Stomach smooth muscle (tissue), 2 donors: ENCODE data around the gene ZDHHC17.
A peak's percentile ranks its signal among the peaks of the same experiment; 100 is the strongest.

Experiments used
- H3K27ac ChIP-seq: one replicate; pipeline ENCODE4 v1.7.0; 2013; ENCODE audit warnings: mild to moderate bottlenecking, low read length, inconsistent platforms
- H3K27me3 ChIP-seq, 2 donors: one replicate each; pipeline ENCODE4 v1.7.0; 2013; ENCODE audit warnings: low read length in 2 of 2; ENCODE audit not compliant: insufficient read depth in 2 of 2, control insufficient read depth in 1 of 2
- H3K36me3 ChIP-seq, 2 donors: one replicate each; pipeline ENCODE4 v1.7.0; 2013; ENCODE audit warnings: low read length in 2 of 2; ENCODE audit not compliant: control insufficient read depth in 2 of 2, insufficient read depth in 2 of 2
- H3K4me1 ChIP-seq: one replicate; pipeline ENCODE4 v1.7.0; 2013; ENCODE audit warnings: low read length; ENCODE audit not compliant: control insufficient read depth, insufficient read depth
- H3K4me3 ChIP-seq, 2 donors: one replicate each; pipeline ENCODE4 v1.7.0; 2013; ENCODE audit warnings: low read length in 2 of 2
- H3K9ac ChIP-seq, 2 donors: one replicate each; pipeline ENCODE4 v1.7.0; 2013; ENCODE audit warnings: low read length in 2 of 2, mild to moderate bottlenecking in 1 of 2
- H3K9me3 ChIP-seq, 2 donors: one replicate each; pipeline ENCODE4 v1.7.0; 2013; ENCODE audit warnings: low read length in 2 of 2; ENCODE audit not compliant: control insufficient read depth in 2 of 2
- donor health status: healthy.
- donor health status: Pancreatic carcinoma.

ZDHHC17 gene

GRCh38 chr12:76738824-76739579 is 24.9 kb upstream of the ZDHHC17 start:
- Histone ChIP-seq H3K27me3 (no peaks in the 10 kb centered on the region), H3K9me3 (no peaks in the 10 kb centered on the region), H3K27ac (no peak overlapping the region), H3K9ac (no peak overlapping the region), H3K36me3 (no peaks in the 10 kb centered on the region), H3K4me3 (no peak overlapping the region), H3K4me1 (no peaks in the 10 kb centered on the region)

GRCh38 chr12:76739896-76740295 is 24.0 kb upstream of the ZDHHC17 start:
- Histone ChIP-seq H3K36me3 (no peaks in the 10 kb centered on the region), H3K9ac (no peak overlapping the region), H3K9me3 (no peaks in the 10 kb centered on the region), H3K4me3 (no peak overlapping the region), H3K27me3 (no peaks in the 10 kb centered on the region), H3K27ac (no peak overlapping the region), H3K4me1 (no peaks in the 10 kb centered on the region)

GRCh38 chr12:76740501-76740900 is 23.4 kb upstream of the ZDHHC17 start:
- Histone ChIP-seq H3K27me3 (peaks cover 0 to 3% of the 10 kb centered on the region in 2 donors), H3K4me3 (no peak overlapping the region), H3K4me1 (no peaks in the 10 kb centered on the region)

GRCh38 chr12:76745343-76745742 is 18.6 kb upstream of the ZDHHC17 start:
- H3K27me3 ChIP-seq: peaks cover 0 to 3% of the 10 kb centered on the region in 2 donors
- no peaks in the 10 kb centered on the region for H3K9me3 ChIP-seq
- no peak overlapping the region for H3K27ac ChIP-seq
- H3K9ac ChIP-seq: no peak overlapping the region
- no peaks in the 10 kb centered on the region for H3K36me3 ChIP-seq
- no peaks in the 10 kb centered on the region for H3K4me1 ChIP-seq
- no peak overlapping the region for H3K4me3 ChIP-seq

More at GRCh38 chr12:76740501-76740900, 23.4 kb upstream of the ZDHHC17 start:
- H3K27ac ChIP-seq: no peak overlapping the region
- no peaks in the 10 kb centered on the region for H3K9me3 ChIP-seq
- no peaks in the 10 kb centered on the region for H3K36me3 ChIP-seq
- H3K9ac ChIP-seq: no peak overlapping the region

- Histone ChIP-seq H3K27me3 (peaks cover 0 to 3% of the 10 kb centered on the region in 2 donors), H3K9ac (no peak overlapping the region), H3K9me3 (no peaks in the 10 kb centered on the region), H3K36me3 (no peaks in the 10 kb centered on the region), H3K27ac (no peak overlapping the region), H3K4me1 (no peaks in the 10 kb centered on the region), H3K4me3 (no peak overlapping the region)
These were observed 17.4 kb upstream of the ZDHHC17 start for GRCh38 chr12:76746516-76746915.

GRCh38 chr12:76747245-76747644 is 16.7 kb upstream of the ZDHHC17 start:
- no peaks in the 10 kb centered on the region for H3K36me3 ChIP-seq
- H3K9me3 ChIP-seq: no peaks in the 10 kb centered on the region
- no peak overlapping the region for H3K9ac ChIP-seq
- no peaks in the 10 kb centered on the region for H3K4me1 ChIP-seq
- no peak overlapping the region for H3K4me3 ChIP-seq
- H3K27ac ChIP-seq: no peak overlapping the region
- H3K27me3 ChIP-seq: peaks cover 0 to 3% of the 10 kb centered on the region in 2 donors

- H3K27ac ChIP-seq: no peak overlapping the region
- no peaks in the 10 kb centered on the region for H3K9me3 ChIP-seq
- no peaks in the 10 kb centered on the region for H3K27me3 ChIP-seq
- H3K4me3 ChIP-seq: no peak overlapping the region
- no peaks in the 10 kb centered on the region for H3K4me1 ChIP-seq
- H3K36me3 ChIP-seq: no peaks in the 10 kb centered on the region
- H3K9ac ChIP-seq: no peak overlapping the region
These were observed 8.0 kb upstream of the ZDHHC17 start for GRCh38 chr12:76755829-76756379.

GRCh38 chr12:76757694-76758093 is 6.2 kb upstream of the ZDHHC17 start:
- no peaks in the 10 kb centered on the region for H3K27me3 ChIP-seq
- no peak overlapping the region for H3K27ac ChIP-seq
- H3K4me3 ChIP-seq: no peak overlapping the region
- H3K9me3 ChIP-seq: no peaks in the 10 kb centered on the region
- no peaks in the 10 kb centered on the region for H3K36me3 ChIP-seq
- no peak overlapping the region for H3K9ac ChIP-seq
- H3K4me1 ChIP-seq: peaks cover 2% of the 10 kb centered on the region

GRCh38 chr12:76762601-76762980 is 1.3 kb upstream of the ZDHHC17 start:
- Histone ChIP-seq H3K9me3 (no peaks in the 10 kb centered on the region), H3K36me3 (no peaks in the 10 kb centered on the region), H3K27ac (no peak overlapping the region), H3K27me3 (no peaks in the 10 kb centered on the region), H3K4me3 (no peak overlapping the region), H3K4me1 (peaks cover 14% of the 10 kb centered on the region), H3K9ac (no peak overlapping the region)

GRCh38 chr12:76764856-76765255 is 941 bp downstream of the ZDHHC17 start:
- Histone ChIP-seq H3K9ac (peak overlapping the region; percentile 73 to 95), H3K27me3 (no peaks in the 10 kb centered on the region), H3K36me3 (no peaks in the 10 kb centered on the region), H3K27ac (peak overlapping the region; percentile 93), H3K4me3 (peak overlapping the region; percentile 70 to 93), H3K4me1 (peaks cover 18% of the 10 kb centered on the region), H3K9me3 (no peaks in the 10 kb centered on the region)

GRCh38 chr12:76765598-76765997 is 1.7 kb downstream of the ZDHHC17 start:
- Histone ChIP-seq H3K4me1 (peaks cover 18% of the 10 kb centered on the region), H3K9ac (peak overlapping the region in 1 of 2 donors; percentile 73), H3K27me3 (no peaks in the 10 kb centered on the region), H3K9me3 (no peaks in the 10 kb centered on the region), H3K4me3 (peak overlapping the region; percentile 70 to 93), H3K27ac (no peak overlapping the region), H3K36me3 (no peaks in the 10 kb centered on the region)
